ENCODE measurements around the gene AIF1L.

Gene AIF1L

DNA sequence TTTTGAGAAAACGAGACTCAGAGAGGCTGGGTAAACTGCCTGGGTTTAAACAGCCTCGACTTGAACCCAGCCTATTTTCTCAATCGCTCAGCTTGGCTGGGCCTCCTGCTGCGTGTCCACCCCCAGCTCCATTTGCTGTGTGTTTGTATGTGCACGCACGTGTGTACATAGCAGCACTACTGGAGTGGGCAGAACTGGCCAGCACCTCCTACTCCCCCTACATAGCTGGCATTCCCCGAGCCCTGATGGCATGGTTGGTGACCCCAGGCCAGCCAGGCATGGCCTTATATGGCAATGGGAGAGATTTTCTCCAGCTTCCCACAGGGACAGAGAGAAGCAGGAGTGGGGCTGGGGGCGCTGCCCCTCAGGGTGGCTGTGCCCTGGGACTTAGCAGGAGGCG lies 4.1 kb downstream of the AIF1L start:
- TF ChIP-seq, protein P1, sequence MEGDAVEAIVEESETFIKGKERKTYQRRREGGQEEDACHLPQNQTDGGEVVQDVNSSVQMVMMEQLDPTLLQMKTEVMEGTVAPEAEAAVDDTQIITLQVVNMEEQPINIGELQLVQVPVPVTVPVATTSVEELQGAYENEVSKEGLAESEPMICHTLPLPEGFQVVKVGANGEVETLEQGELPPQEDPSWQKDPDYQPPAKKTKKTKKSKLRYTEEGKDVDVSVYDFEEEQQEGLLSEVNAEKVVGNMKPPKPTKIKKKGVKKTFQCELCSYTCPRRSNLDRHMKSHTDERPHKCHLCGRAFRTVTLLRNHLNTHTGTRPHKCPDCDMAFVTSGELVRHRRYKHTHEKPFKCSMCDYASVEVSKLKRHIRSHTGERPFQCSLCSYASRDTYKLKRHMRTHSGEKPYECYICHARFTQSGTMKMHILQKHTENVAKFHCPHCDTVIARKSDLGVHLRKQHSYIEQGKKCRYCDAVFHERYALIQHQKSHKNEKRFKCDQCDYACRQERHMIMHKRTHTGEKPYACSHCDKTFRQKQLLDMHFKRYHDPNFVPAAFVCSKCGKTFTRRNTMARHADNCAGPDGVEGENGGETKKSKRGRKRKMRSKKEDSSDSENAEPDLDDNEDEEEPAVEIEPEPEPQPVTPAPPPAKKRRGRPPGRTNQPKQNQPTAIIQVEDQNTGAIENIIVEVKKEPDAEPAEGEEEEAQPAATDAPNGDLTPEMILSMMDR (IDR thresholded peaks at IDR 0.05; ENCODE audit: low read length, missing control alignments), result no peak
- no peak overlapping the region for H3K4me3 ChIP-seq (replicated peaks; ENCODE audit: low read depth, low read length)
- DNase-seq (ENCODE audit: low read depth), result peak; percentile 25

DNA sequence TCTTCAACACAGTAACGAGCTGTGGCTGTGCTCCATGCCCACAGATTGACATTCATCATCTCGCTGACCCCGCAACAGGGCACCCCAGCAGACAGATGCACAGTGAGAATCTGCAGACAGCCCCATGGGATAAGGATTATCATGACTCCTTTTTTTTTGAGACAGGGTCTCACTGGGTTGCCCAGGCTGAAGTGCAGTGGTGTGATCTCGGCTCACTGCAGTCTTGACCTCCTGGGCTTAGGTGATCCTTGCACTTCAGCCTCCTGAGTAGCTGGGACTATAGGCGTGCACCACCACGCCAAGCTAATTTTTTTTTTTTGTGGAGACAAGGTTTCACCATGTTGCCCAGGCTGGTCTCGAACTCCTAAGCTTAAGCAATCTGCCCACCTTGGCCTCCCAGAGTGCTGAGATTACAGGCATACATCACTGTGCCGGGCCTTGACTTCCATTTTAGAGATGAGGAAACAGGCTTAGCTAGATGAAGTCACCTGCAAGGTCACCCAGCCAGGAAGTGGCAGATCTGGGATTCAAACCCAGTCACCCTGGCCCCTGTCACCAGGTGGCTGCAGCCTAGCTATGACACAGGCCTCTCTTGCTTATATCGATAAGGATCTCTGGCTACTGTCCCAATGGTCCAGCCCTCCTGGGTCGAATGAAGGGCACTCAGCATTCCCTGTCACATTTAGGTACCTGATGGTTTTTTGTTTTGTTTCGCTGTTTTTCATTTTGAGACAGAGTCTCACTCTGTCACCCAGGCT lies 5.1 kb downstream of the AIF1L start:
- DNase-seq (ENCODE audit: low read depth), result no peak
- H3K4me3 ChIP-seq (replicated peaks; ENCODE audit: low read depth, low read length), result no peak overlapping the region
- TF ChIP-seq, protein P1 (IDR thresholded peaks at IDR 0.05; ENCODE audit: low read length, missing control alignments), result no peak

DNA sequence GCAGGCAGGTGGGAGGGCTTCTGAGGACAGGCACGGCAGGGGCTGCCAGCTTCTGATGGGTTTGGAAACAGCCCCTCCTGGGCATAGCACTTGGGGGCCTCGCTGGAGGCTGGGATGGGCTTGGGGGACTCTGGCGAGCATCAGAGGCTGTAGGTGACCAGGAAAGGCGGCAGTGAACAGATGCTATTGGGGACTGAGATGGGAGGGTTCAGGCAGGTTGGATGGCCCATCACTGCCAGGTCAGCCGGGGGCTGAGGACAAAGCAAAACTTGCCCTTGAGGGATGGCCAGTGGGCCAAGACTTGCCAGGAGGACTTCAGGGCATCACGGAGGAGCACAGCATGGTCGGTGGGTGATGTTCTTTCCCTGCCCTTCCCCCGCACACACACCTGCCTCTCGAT lies 6.7 kb downstream of the AIF1L start:
- no peak overlapping the region for H3K4me3 ChIP-seq (replicated peaks; ENCODE audit: low read depth, low read length)
- DNase-seq (ENCODE audit: low read depth), result no peak
- TF ChIP-seq, protein P1 (IDR thresholded peaks at IDR 0.05; ENCODE audit: low read length, missing control alignments), result no peak

DNA sequence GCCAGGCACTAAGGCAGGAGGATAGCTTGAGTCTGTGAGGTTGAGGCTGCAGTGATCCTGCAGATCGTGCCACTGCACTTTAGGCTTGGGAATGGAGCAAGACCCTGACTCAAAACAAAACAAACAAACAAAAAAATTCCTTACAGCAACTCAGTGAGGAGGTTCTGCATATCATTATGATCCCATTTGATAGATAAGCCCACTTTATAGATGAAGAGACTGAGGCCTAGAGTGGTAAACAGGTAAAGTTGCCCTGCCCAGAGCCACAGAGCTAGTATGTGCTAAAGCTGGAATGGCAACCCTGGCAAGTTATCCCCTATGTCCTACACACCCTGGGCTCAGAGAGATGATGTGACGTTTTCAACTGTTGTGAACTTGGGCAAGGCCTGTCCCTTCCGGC lies 7.2 kb downstream of the AIF1L start:
- no peak for DNase-seq (ENCODE audit: low read depth)
- H3K4me3 ChIP-seq (replicated peaks; ENCODE audit: low read depth, low read length), result no peak overlapping the region
- TF ChIP-seq, protein P1 (IDR thresholded peaks at IDR 0.05; ENCODE audit: low read length, missing control alignments), result no peak

DNA sequence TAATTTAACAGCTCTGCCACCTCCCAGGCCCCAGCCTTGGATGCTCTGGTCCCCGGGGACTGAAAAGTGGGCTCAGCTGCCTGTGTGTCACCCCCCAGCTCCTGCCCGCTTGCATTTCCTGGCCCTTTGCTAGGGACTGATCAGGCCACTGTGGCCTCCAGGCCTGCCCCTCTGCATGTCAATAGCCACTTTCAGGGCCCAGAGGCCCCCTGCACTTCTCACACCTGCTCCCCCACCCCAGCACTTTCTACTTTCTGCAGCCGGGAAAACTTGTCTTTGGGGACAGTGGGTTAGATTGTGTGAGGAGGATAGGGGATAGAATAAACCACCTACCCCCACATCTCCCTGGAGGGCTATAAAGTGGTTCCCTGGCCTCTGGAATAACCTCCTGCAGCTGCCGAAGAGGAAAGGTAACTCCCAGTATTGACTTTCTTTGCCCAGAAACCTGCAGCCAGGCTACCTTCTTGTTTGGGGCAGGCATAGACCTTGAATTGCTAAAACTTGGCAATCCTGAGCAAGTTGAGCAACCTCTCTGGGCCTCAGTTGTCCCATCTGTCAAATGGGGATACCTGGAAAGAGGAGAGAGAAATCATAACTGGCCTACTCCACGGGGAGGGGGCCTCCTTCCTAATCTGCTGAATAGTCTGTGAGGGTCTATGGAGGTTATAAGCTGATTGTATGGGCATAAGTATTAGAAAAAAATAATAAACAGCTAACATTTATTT lies 7.8 kb downstream of the AIF1L start:
- no peak for DNase-seq (ENCODE audit: low read depth)
- H3K4me3 ChIP-seq (replicated peaks; ENCODE audit: low read depth, low read length), result no peak overlapping the region
- TF ChIP-seq, protein P1 (IDR thresholded peaks at IDR 0.05; ENCODE audit: low read length, missing control alignments), result no peak

DNA sequence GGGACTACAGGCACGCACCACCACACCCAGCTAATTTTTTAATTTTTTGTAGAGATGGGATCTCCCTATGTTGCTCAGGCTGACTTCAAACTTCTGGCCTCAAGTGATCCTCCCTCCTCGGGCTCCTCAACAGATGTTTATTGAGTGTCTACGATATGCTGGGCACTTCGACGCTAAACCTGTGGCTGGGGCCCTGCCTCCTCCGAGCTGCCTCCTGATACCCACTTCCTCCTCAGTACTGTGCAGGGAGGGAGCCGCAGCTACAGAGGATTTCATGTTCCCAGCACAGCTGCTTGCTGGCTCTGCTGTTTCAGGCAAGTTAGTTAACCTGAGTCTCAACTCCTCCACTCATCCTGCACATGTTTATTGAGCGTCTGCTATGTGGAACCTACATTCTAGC lies 9.6 kb downstream of the AIF1L start:
- DNase-seq (ENCODE audit: low read depth), result no peak
- no peak overlapping the region for H3K4me3 ChIP-seq (replicated peaks; ENCODE audit: low read depth, low read length)
- TF ChIP-seq, protein P1 (IDR thresholded peaks at IDR 0.05; ENCODE audit: low read length, missing control alignments), result no peak
